Colonic mucosa (tissue), 4 donors: ENCODE results near the gene ZIC3. TPM values are rescaled to one million over a fixed set of nuclear protein-coding genes. Genes with fewer than 3 reads are reported as not detected.

Experiments
- DNase-seq: peaks from one replicate; pipeline ENCODE4 v3.0.0-alpha.2; 2020
- H3K27ac ChIP-seq: fragments of 200-600 bp; one replicate; pipeline ENCODE4 v1.8.0; 2021
- H3K27me3 ChIP-seq: fragments of 200-600 bp; one replicate; pipeline ENCODE4 v1.8.0; 2021
- H3K36me3 ChIP-seq: fragments of 200-600 bp; one replicate; pipeline ENCODE4 v1.8.0; 2021
- H3K4me1 ChIP-seq: fragments of 200-600 bp; one replicate; pipeline ENCODE4 v1.8.0; 2021; ENCODE audit warnings: mild to moderate bottlenecking
- H3K4me3 ChIP-seq: fragments of 200-600 bp; one replicate; pipeline ENCODE4 v1.8.0; 2021
- H3K9ac ChIP-seq, 2 donors: one replicate each; pipeline ENCODE4 v1.7.0; 2013; ENCODE audit warnings: control low read depth in 2 of 2, low read depth in 2 of 2, low read length in 2 of 2
- H3K9me3 ChIP-seq: fragments of 200-600 bp; one replicate; pipeline ENCODE4 v1.8.0; 2021
- intact Hi-C: fragments of 100-400 bp; cut with DNase I; formaldehyde crosslinking; loops from one replicate; pipeline ENCODE4 v1.14.1; 2022
- total RNA-seq, 2 donors: library from RNA; stranded (reverse); fragmentation: NEBNext Ultra II Directional in 1 of 2; extraction: Animal tissue kit (Norgen Biotek cat#: 25700) in 1 of 2; gene quantifications; one replicate each; pipeline ENCODE4 v1.2.1, GENCODE V29; 2021
- TF ChIP-seq, protein P1 (sequence below): fragments of 200-600 bp; IDR thresholded peaks from one replicate; pipeline ENCODE4 v1.8.0; 2022; ENCODE audit warnings: antibody characterized with exemption, mild to moderate bottlenecking
- donor health status: healthy.
- donor health status: DM: no; HTN: no; CAD: no.
- donor health status: DM: no; HTN: no; CAD: no.

The ZIC3 gene
- not detected for total RNA-seq

DNA sequence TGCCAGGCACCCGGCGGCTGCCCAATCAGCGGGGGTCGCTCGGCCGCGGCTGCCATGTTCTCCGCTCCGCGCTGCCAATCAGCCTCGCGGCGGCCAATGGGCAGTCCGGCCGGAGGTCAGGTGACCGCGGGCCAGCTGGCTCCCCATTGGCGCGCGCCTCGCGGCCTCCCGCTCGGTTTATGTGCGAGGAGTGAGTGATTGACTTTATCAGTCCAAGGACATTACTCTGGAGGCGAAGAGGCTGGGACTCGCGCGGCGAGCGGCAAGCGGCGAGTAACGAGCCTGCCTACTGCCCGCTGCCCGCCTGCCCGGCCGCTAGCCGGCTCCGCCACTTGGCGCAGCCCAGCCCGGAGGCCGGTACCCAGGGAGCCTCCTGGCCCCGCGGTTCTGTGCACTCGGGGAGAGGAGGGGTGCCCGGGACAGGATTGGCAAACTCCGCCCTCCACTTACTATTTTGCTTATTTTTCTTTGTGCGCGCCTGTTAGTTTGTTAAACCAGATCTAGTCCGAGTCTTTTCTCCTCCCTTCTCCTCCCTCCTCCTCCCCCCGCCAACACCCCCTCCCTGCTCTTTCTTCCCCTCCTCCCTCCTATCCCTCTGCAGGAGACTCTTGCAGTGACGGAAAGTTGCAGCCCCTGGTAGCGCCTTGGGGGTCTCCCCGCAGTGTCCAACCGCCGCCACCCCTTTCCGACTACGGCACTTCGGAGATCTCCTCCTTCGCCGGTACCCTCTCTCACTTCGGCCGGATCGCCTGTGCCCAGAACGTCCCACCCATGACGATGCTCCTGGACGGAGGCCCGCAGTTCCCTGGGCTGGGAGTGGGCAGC, at the start of gene ZIC3:
Gene ZIC3, plus strand, starts transcription at position 207 of the 825 bp plus-strand sequence. Its CDS starts 565 bp downstream, at position 772.
- no peak within 1 kb of the TSS for H3K27ac ChIP-seq
- H3K4me3 ChIP-seq = peak within 1 kb of the TSS; percentile 28
- intact Hi-C loops = no loop called here
- H3K4me1 ChIP-seq = no peaks in the 10 kb centered on the region
- no peak within 1 kb of the TSS for H3K9ac ChIP-seq
- peaks cover 60% of the 10 kb centered on the region for H3K27me3 ChIP-seq
- H3K9me3 ChIP-seq = no peaks in the 10 kb centered on the region
- TF ChIP-seq, protein P1, sequence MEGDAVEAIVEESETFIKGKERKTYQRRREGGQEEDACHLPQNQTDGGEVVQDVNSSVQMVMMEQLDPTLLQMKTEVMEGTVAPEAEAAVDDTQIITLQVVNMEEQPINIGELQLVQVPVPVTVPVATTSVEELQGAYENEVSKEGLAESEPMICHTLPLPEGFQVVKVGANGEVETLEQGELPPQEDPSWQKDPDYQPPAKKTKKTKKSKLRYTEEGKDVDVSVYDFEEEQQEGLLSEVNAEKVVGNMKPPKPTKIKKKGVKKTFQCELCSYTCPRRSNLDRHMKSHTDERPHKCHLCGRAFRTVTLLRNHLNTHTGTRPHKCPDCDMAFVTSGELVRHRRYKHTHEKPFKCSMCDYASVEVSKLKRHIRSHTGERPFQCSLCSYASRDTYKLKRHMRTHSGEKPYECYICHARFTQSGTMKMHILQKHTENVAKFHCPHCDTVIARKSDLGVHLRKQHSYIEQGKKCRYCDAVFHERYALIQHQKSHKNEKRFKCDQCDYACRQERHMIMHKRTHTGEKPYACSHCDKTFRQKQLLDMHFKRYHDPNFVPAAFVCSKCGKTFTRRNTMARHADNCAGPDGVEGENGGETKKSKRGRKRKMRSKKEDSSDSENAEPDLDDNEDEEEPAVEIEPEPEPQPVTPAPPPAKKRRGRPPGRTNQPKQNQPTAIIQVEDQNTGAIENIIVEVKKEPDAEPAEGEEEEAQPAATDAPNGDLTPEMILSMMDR = no peak
- peak; percentile 33 for DNase-seq
- H3K36me3 ChIP-seq = no peaks in the 10 kb centered on the region

GRCh38 chrX:137519459-137519858, 46.5 kb upstream of the ZIC3 start:
- TF ChIP-seq, protein P1 = no peak

DNA sequence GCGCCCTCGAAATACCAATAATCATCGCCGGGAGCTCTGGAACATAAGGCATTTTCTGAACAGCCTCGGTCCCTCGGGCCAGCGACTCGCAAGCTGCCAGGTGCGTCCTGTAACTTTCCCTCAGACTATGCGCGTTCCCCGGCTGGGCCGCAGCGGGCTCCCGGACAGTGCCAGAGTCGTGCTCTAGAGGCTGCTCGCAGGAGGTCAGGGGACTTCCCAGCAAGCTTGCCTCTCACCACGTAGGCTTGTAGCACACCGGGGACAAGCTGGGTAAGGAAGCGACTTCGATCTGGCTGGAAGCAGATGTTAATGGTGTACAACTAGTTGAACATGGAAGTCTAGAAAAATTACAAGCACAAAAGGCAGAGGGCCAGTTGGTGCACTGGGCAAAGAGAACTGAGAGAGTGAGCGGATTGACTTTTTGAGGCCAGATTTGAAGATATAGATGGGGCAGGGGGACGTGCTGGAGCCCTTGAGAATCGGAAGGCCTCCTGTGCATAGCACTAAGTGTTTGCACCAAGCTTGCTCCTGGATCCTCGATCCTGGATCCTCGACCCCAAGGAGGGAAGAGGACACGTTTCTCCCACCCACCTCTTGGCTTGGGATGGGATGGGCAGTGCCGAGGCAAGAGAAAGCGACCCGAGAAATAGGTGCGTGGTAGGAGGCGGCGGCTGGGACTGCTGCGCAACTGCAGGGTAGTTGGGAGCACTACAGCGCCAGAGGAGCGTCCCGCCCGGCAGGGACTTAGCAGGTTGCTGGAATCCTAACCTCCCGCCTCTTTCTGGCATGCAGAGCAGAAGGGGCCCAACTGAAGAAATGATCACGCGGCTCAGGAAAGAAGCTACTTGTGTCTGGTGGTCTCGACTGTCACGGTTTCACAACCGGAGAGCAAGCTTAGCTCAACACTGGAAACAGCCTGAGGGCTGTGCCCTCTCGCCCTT, 19.9 kb upstream of the ZIC3 start:
- intact Hi-C loops = no loop called here
- H3K4me3 ChIP-seq = no peak overlapping the region
- no peaks in the 10 kb centered on the region for H3K36me3 ChIP-seq
- H3K27ac ChIP-seq = no peak overlapping the region
- H3K9ac ChIP-seq = no peak overlapping the region
- H3K27me3 ChIP-seq = peaks cover 24% of the 10 kb centered on the region
- no peak for DNase-seq
- no peaks in the 10 kb centered on the region for H3K4me1 ChIP-seq
- TF ChIP-seq, protein P1 = no peak
- H3K9me3 ChIP-seq = no peaks in the 10 kb centered on the region

More at GRCh38 chrX:137519459-137519858, 46.5 kb upstream of the ZIC3 start:
- intact Hi-C loops = no loop called here
- Histone ChIP-seq H3K27ac (no peak overlapping the region), H3K9me3 (no peaks in the 10 kb centered on the region), H3K27me3 (no peaks in the 10 kb centered on the region), H3K9ac (no peak overlapping the region), H3K36me3 (no peaks in the 10 kb centered on the region), H3K4me3 (no peak overlapping the region), H3K4me1 (no peaks in the 10 kb centered on the region)
- DNase-seq = no peak

GRCh38 chrX:137547291-137547690, 18.6 kb upstream of the ZIC3 start:
- no peaks in the 10 kb centered on the region for H3K4me1 ChIP-seq
- no peaks in the 10 kb centered on the region for H3K36me3 ChIP-seq
- no peak overlapping the region for H3K27ac ChIP-seq
- H3K9me3 ChIP-seq = no peaks in the 10 kb centered on the region
- H3K27me3 ChIP-seq = peaks cover 27% of the 10 kb centered on the region
- no peak overlapping the region for H3K9ac ChIP-seq
- TF ChIP-seq, protein P1 = no peak
- intact Hi-C loops = no loop called here
- no peak for DNase-seq
- H3K4me3 ChIP-seq = no peak overlapping the region

DNA sequence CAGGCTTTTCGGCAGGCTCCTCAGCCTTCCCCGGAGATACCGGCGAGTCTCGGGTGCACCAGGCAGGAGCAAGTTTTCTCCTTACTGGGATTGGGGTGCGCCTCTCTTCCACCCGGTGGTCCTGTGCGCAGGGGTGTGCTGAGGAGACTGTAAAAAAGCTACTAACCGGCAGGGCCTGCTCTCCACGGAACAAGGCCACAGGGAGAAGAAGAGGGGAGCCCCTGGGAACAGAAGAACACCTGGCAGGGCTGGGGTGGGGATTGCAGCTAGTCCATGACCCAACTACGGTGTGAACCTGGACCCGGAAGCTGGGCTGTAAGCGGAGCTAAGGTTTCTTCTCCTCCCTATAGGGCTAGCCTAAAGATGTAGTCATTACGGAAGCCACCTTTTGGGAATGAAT, 17.7 kb upstream of the ZIC3 start:
- no peaks in the 10 kb centered on the region for H3K36me3 ChIP-seq
- H3K9me3 ChIP-seq = no peaks in the 10 kb centered on the region
- H3K4me1 ChIP-seq = no peaks in the 10 kb centered on the region
- H3K4me3 ChIP-seq = no peak overlapping the region
- H3K27me3 ChIP-seq = peaks cover 27% of the 10 kb centered on the region
- H3K27ac ChIP-seq = no peak overlapping the region
- TF ChIP-seq, protein P1 = no peak
- intact Hi-C loops = no loop called here
- no peak for DNase-seq
- H3K9ac ChIP-seq = no peak overlapping the region
